NCI-H2171 (cell line): ENCODE data around the gene TMCO5A.
"Not testable (repeated sequence)": the region's sequence is repeated elsewhere in the genome, so short reads cannot be mapped to it uniquely, and the experiment has no call there.

Experiments
- DNase-seq: peaks from one replicate; lab custom pipeline; 2025; lab: John Stamatoyannopoulos, UW

The TMCO5A gene

DNA sequence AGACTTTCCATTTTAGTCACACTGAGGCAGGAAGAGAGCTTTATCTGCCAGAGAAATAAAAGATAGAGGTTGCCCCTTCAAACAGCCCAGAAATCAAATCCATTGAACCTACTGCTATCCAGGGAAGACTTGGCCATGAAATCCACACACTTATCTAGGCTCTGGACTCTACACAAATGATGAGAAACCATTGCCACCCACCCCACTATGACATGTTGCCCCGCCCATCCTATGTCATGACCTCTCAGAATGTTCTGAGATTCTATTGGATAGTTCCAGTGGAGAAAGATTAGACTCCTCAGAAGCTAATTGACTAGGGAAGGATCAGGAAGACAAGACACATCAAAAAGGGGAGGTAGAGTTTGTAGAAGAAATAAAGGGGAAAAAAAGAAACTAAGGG is at the start of gene TMCO5A:
Gene TMCO5A, plus strand, starts transcription at position 301 of the 400 bp plus-strand sequence. CDS start 1,684 bp downstream, outside the sequence.
- no peak for DNase-seq

DNA sequence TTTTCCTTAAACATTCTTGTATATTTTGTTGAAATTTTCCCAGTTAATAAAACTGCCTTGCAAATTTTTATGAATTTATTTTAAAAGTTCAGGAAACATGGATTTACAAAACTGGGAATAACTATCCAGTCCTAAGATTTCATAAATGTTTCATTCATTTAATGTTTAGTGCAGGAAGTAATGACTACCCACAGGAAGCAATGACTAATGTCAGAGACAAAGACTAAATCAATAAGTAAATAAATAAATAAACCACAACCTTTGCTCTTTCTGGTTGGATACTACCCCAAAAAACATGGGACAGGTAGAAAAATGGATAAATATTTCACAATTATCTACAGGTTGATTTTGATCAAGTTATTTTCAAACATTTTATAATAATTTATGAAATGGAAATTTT is 48.8 kb upstream of the TMCO5A start:
- no peak for DNase-seq

DNA sequence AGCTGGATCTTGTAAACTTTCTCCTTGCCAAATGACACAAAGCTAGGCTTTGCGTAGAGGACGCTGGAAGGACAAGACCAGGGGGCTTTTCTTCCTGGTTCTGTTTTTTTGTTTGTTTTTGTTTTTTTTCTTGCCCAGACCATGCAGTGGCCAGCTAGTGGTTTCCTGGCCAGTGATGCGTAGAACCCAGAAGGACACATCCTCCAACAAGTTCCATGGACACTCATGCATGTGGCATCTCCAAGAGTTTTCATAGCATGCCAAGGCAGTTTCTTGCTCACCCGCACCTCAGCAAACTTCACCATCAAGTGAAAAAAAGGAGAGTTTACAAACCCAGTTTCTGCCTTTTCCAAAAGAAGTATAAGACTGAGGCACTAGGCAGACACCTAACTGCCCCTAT is 46.1 kb upstream of the TMCO5A start:
- no peak for DNase-seq

DNA sequence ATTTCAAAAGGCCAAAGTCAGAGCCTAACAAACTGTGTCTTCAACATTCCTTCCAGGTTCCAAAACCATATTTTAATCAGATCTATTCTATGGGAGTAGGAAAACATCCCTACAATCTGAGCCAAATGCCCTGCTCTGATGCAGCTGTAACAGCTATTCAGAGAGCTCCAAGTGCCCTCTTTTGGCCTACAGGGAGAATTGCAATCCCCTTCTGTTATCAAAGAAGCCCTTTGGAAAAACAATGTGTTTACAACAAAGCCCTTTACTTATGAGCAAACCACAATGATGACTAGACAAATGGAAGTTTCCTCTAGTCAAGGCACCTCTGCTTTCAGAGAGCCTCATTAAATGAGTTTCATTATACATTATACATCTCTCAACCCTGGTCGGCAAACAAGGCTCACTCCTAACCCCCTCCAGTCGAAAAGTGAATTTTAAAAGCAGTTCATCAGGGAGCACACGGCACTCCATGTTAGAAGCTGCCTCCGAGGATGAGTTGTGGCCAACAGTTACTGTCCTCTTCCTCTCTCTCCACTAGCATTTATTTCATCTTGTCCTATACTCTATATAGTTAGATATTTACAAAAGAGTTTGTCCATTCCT is 42.6 kb upstream of the TMCO5A start:
- no peak for DNase-seq

DNA sequence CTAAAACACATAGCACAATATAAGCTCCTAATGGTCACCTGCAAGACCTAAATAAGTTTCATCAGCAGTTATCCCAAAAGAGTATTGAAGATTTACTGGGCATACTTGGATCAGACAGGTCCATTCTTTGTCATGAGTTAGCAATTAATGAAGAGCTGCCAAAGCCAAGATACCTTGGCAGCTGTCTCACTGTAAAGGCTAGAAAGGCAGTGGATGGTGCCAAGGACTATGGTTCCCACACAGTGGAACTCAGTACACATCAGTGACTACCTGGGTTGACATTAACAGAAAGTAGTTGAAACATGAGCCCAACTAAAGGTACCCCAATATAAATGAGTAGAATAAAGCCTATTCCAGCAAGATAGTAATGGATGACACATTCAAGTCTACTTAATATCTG is 41.1 kb upstream of the TMCO5A start:
- DNase-seq, result no peak

DNA sequence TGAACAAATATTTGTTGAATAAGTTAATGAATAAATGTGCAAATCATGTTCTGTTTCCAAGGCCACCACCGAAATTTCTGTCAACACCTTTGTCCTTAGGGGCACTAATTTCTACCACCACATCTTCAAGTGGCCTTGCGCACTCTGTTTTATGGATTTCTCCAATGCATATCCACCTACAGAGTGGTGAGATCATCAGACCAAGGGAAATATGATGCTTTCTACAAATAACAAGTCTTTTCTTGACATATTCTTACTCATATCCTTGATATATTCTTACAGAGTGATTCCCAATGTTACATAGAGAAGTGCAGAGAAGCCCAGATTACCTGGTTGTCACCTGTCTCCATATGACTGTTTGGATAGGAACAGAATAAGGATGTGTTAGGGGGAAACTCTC is 36.1 kb upstream of the TMCO5A start:
- DNase-seq, result no peak

DNA sequence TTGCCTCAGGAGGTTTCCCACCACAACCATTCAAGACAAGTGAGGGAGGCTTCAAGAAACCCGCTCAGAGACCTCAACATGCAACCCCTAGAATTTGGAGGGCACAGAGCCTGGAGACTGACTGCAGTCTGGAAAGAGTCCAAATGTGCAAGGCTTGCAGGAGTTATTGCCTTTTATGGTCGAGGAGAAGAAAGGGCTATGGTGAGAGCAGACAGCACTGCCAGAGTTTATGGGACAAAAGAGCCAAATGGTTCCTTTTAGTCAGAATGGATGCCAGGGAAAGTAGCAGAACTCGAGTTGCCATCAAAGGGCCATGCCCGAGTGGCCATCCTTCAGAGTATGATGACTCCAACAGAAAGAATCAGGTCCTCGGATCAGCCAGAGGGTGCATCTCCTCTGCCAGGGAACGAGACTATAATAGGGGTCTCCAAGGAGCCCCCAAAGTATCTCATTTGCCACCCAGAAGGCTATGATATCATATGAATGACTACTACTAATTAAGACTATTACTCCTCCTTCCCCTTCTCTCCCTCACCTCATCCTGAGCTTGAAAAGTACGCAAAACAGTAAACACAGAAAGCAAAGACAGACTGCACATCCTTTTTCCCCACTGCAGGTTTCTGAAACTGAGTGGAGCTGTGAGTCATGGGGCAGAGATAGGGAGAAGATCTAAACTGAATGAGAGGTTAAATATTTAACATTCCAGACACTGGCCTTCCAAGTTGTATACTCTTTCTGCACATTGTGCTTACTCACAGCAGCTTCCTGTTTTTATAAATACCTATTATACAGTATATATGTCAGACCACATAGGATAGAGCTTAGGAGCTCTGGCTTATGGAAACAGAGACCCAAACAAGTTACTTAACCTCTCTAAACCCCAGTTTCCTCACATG is 33.9 kb upstream of the TMCO5A start:
- DNase-seq, result no peak

DNA sequence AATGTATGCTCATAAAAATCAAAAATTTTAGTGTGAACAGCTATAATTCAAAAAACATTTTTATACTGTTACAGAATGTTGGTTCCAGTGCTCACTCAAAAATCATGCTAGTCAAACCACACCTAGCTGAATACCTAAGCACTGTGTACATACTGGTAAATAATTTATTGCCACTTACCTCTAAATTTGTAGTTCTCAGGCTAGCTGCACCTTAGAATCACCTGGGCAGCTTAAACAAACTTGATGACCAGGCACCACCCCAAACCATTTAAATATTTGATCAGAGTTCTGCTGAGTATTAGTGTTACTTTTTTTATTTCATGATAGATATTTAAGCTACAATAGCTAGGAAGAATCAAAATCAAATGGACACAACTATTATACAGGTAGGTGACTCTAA is 32.3 kb upstream of the TMCO5A start:
- DNase-seq, result no peak

DNA sequence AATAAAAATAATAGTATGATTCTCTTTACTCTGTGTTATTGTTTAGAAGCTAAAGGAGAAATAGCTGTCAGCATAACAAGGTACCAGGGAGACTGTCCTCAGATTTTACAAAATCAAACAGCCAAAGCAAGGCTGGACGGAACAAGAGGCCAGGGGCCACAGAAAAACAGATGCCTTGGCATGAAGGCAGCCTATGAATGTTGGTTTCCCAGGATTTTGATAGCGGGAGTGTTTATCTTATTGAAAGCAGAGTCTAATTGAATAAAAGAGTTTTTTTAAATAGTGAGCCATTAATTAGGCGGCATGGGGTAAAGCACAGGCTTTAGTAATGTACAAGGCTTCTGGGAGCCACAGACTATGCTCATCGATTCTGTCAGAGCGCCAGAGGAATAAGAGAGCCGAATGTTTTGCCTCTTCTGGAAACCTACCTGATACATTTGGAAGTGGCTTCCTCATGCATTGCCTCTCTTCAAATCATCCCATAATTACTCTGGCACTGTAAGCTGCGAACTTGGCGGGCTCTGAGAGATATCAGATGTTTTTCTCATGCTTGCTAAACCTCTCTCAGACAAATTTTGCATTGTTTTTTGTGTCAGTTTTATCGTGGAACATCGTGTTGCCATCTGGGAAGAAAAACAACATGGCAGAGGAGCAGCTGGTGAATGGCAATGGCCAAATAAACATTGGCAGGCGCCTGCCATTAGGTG is 30.4 kb upstream of the TMCO5A start:
- no peak for DNase-seq

DNA sequence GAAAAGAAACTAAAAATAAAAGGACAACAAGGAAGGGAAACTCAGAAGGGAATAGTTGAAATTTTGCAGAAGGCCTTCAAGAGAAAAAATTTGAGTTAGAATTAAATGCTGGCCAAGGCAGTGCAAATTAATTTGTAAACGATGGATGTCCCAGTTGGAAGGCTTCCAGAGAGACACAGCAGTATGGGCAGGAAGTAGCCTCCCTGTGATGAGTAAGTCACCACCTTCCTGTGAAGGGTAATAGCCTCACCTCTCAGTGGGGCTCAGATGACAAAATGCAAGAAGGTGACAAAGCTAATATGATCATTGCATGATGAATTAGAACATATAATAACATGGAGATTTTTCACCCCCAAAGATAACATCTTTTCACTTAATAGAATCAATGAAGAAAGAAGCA is 27.3 kb upstream of the TMCO5A start:
- DNase-seq, result no peak

DNA sequence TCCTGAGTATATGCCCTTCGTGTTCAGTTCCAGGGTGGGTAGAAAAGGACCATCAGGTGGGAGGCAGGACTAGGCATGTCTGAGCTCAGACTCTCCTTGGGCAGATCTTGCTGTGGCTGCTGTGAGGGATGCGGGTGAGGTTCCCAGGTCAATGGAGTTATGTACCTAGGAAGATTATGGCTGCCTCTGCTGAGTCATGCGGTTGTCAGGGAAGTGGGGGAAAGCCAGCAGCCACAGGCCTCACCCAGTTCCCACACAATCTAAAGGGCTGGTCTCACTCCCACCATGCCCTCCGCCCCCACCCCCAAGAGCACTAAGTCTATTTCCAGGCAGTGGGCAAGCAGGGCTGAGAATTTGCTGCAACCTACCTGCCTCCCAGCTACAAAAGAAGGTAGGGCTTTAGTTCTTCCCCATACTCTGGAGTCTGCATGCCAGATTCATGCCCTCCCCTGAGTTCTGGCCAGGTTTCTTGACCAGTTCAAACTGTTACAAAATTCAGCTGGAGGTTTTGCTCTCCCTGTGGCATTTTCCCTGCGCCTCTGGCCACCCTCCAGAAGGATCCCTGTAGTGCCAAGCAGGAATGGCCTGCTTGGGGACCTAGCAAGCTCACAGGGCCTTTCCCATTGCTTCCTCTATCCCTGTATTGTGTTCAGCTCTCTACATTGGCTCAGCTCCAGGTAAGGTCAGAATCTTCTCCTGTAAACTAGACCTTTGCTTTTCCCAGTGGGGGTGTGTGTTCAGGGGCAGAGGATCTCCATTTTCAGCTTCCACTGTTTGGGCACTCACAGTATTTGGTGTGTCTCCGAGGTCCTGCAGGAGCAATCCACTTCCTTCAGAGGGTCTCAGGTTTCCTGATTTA is 12.7 kb upstream of the TMCO5A start:
- no peak for DNase-seq

DNA sequence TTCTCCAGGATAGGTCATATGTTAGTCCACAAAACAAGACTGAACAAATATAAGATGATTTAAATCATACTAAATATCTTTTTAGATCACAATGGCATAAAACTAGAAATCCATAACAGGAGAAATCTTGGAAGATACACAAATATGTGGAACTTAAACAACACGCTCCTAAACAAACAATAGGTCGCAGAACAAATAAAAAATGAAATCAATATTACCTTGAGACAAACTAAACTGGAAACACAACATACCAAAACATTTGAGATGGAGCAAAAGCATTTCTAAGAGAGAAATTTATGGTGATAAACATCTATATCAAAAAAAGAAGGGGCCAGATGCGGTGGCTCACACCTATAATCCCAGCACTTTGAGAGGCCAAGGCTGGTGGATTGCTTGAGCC is 8.3 kb upstream of the TMCO5A start:
- DNase-seq, result no peak

DNA sequence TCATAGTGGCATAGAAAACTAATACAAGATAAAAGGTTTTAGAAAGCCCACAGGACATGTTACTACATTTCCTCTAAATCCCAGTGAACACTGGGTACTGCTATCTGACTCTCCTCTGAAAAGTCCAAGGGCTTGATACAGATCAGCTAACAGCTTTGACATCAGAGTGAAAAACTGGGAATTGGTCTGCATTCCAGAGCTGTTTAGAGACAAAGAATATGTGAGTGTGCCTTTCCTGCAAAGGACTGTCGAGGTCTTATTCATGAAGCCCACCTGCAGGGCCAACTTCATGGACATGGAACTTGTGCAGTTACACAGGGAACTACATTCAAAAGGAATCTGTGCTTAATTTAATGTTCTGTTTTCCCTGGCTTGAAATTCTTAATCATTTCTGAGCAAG is 5.2 kb upstream of the TMCO5A start:
- DNase-seq, result no peak

DNA sequence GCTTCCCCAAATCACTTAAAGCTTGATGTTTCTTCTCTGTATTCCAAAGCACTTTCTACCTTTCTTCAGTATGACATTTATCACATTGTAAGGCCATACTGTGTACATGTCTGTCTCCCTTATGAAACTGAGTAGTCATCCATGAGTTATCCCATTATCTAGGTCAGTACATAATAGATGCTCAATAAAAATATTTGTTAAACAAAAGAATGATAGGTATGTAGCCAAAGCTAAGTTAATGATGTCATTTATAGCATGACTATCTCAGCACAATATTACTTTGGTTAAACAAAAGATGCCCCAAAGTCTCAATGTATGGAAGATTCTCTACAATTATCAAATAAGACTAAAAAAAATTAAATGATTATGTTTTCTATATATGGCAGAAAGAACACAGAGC is 3.1 kb upstream of the TMCO5A start:
- DNase-seq, result no peak

DNA sequence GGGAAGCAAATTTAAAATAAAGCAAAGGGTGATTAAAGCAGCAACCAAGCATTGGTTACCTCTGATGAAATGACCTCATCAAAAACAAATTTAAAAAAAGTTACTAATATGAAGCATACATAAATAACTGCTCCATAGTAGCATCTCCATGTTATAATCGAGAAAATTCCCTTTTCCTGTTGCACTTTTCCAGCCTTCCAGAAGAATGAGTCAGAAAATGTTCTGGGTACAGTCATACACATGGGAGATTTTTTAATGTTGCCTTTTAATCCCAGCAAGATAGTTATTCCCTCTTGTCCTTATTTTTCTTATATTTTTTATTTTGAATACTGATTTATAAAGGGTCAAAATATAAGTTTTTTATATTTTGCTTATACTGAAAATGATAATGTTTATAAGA is 2.6 kb upstream of the TMCO5A start:
- DNase-seq, result no peak

DNA sequence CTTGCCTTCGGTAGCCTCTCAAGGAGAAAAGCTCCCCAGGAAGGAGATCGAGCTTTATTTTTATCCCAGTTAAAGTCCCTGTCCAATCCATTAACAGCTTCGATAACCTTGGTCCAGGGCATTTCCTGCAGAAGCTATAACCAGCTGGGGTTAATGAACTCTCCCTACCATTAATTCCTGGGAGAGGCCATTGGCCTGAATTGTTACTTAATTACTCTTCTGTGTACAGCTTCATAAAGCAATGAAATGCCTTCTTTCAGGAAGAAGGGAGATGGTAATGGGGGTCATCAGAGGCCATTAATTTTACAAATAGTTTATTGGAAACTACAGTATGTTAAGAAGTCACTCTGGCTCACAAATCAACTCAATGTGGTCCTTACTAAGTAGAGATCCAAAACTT is 1.9 kb upstream of the TMCO5A start:
- no peak for DNase-seq

DNA sequence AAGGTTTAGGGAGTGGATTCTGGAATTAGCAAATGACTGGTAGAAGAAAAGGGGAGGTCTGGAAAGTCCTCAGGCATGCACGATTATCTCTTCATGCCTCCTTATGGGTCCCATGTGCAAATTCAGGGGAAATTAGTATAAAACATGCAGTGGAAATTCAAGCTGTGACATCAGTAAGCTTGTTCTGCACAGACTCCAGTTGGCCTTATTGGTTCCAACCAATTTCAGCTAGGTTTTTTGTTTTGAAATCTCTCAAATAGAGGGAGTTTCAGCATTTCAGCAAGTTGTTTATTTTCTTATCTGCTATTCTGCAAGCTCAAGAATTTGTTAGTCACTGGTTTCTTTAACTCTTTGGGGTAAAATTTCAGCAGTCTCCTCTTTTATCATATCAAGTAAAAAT is 774 bp upstream of the TMCO5A start:
- DNase-seq, result no peak

DNA sequence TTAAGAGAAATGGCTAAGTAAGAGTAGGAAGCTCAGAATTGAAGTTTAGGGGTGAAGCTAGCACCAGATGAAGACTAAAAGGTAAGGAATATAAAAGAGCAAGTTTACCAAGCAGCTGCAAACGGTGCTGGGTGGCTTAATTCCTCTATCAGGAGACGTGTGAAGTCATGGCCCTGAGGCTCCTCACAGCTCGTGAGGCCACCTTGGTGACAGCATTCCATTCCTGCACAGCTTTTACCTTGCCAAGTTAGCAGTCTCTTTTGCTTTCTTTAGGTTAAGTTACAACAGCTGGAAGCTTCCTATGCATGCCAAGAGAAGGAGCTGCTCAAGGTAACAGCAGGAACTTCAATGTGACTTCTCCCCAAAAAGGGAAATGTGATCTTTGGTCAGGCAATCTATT is 6.4 kb downstream of the TMCO5A start:
- DNase-seq, result no peak

DNA sequence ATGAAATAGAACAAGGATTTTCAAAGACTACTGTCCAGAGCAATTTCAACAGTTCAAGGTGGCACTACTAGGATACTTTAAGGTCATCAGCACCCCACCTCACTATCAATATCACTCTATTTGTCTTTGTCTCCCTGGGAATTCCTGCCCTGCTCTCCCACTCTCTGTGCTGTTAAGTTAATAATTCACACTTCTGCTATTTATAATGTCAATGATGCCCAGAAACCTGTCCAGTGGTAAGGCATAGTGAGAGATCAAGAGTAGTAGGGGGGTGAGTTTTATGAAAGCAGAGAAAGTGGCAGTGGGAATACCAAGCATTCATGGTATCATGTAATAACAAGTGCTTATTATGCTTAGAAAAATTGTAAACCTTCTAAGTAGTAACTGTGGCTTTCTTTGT is 7.3 kb downstream of the TMCO5A start:
- DNase-seq, result no peak

DNA sequence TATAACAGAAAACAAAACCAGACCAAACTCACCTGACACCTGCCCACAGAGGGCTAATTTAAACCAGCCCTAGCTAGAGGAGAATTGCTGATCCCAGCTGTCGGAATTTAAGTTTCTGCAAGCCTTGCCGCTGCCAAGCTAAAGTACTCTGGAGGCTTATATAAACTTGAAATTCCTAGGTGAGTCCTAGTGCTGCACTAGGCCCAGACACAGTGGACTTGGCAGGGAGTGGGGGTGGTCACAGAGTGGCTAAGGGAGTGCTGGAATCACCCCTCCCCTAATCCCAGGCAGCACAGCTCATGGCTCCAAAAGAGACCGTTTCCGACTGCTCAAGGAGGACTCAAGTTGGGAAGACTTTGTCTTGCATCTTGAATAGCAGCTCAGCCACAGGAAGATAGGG is 17.6 kb downstream of the TMCO5A start:
- DNase-seq, result no peak

DNA sequence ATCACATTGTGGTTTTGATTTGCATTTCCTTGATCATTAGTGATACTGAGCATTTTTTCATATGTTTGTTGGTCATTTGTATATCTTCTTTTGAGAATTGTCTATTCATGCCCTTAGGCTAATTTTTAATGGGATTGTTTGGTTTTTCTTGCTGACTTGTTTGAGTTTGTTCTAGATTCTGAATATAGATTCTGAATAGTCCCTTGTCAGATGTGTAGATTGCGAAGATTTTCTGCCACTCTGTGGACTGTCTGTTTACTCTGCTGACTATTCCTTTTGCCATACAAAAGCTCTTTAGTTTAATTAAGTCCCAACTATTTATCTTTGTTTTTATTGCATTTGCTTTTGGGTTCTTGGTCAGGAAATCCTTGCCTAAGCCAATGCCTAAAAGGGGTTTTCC is 26.3 kb downstream of the TMCO5A start:
- DNase-seq, result not testable (repeated sequence)

DNA sequence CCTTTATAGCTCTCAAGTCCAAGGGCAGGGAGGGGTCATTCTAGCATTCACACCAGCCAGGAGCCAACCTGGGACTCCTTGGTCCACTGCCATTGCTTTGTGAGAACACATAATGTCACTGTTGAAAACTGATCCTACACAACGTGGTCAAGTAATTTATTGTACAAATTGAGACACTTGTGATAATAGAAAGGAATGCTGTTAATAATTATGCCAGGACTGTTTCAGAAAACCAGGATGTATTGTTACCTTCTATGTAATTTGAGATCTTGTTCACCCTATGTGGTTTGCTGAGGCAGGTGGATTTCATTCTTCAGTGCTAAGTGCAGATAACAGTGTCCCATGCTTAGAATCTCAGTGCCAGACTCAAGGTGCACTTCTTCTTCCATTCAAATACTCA is 33.3 kb downstream of the TMCO5A start:
- DNase-seq, result no peak
